ENCODE results near the gene SKIC2.

DNA sequence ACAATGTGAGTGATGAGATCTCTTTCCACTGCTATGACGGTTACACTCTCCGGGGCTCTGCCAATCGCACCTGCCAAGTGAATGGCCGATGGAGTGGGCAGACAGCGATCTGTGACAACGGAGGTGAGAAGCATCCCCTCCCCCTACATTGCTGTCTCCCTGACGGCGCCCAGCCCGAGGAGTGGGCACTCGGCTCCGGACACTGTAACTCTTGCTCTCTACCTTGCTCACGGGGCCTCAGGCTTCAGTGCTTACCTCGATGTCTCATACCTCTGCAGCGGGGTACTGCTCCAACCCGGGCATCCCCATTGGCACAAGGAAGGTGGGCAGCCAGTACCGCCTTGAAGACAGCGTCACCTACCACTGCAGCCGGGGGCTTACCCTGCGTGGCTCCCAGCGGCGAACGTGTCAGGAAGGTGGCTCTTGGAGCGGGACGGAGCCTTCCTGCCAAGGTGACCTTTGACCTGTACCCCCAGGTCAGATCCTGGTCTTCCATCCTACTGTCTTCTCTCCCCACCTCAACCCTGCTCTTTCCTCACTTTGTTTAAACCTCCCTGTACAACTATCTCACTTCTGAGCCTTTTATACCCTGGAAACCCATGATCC lies 11.8 kb upstream of the SKIC2 start:
- TF ChIP-seq POLR2AphosphoS5 (IDR thresholded peaks at IDR 0.05; ENCODE audit: low read depth, low read length) (no peak), EZH2 (IDR thresholded peaks at IDR 0.05) (no peak), CEBPB (IDR thresholded peaks at IDR 0.05; ENCODE audit: low read depth) (no peak), CBX3 (IDR thresholded peaks at IDR 0.05; ENCODE audit: low read depth) (no peak), SRF (IDR thresholded peaks at IDR 0.05; ENCODE audit: low read depth) (no peak), SP1 (IDR thresholded peaks at IDR 0.05; ENCODE audit: low read depth) (no peak), POLR2A (IDR thresholded peaks at IDR 0.05; ENCODE audit: borderline replicate concordance, extremely low read depth, insufficient read depth, insufficient read length) (no peak), ZNF274 (IDR thresholded peaks at IDR 0.05; ENCODE audit: low read depth, low read length) (no peak), TCF7L2 (IDR thresholded peaks at IDR 0.05; ENCODE audit: borderline replicate concordance, extremely low read depth, insufficient read depth, insufficient read length) (no peak), SIN3A (IDR thresholded peaks at IDR 0.05; ENCODE audit: low read depth) (no peak)
- TF ChIP-seq, protein P1, sequence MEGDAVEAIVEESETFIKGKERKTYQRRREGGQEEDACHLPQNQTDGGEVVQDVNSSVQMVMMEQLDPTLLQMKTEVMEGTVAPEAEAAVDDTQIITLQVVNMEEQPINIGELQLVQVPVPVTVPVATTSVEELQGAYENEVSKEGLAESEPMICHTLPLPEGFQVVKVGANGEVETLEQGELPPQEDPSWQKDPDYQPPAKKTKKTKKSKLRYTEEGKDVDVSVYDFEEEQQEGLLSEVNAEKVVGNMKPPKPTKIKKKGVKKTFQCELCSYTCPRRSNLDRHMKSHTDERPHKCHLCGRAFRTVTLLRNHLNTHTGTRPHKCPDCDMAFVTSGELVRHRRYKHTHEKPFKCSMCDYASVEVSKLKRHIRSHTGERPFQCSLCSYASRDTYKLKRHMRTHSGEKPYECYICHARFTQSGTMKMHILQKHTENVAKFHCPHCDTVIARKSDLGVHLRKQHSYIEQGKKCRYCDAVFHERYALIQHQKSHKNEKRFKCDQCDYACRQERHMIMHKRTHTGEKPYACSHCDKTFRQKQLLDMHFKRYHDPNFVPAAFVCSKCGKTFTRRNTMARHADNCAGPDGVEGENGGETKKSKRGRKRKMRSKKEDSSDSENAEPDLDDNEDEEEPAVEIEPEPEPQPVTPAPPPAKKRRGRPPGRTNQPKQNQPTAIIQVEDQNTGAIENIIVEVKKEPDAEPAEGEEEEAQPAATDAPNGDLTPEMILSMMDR (IDR thresholded peaks at IDR 0.05 in 2 of 3, conservative IDR thresholded peaks at IDR 0.05 in 1 of 3; ENCODE audit: borderline replicate concordance in 1 of 3, insufficient read depth in 1 of 3, low read depth in 2 of 3, low read length in 2 of 3), result no peak
- TF ChIP-seq, protein P2, sequence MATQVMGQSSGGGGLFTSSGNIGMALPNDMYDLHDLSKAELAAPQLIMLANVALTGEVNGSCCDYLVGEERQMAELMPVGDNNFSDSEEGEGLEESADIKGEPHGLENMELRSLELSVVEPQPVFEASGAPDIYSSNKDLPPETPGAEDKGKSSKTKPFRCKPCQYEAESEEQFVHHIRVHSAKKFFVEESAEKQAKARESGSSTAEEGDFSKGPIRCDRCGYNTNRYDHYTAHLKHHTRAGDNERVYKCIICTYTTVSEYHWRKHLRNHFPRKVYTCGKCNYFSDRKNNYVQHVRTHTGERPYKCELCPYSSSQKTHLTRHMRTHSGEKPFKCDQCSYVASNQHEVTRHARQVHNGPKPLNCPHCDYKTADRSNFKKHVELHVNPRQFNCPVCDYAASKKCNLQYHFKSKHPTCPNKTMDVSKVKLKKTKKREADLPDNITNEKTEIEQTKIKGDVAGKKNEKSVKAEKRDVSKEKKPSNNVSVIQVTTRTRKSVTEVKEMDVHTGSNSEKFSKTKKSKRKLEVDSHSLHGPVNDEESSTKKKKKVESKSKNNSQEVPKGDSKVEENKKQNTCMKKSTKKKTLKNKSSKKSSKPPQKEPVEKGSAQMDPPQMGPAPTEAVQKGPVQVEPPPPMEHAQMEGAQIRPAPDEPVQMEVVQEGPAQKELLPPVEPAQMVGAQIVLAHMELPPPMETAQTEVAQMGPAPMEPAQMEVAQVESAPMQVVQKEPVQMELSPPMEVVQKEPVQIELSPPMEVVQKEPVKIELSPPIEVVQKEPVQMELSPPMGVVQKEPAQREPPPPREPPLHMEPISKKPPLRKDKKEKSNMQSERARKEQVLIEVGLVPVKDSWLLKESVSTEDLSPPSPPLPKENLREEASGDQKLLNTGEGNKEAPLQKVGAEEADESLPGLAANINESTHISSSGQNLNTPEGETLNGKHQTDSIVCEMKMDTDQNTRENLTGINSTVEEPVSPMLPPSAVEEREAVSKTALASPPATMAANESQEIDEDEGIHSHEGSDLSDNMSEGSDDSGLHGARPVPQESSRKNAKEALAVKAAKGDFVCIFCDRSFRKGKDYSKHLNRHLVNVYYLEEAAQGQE (IDR thresholded peaks at IDR 0.05; ENCODE audit: low read depth), result no peak
- TF ChIP-seq, protein P3, sequence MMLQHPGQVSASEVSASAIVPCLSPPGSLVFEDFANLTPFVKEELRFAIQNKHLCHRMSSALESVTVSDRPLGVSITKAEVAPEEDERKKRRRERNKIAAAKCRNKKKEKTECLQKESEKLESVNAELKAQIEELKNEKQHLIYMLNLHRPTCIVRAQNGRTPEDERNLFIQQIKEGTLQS (IDR thresholded peaks at IDR 0.05), result no peak

Data from HCT116 (cell line).